Stomach smooth muscle (tissue), 2 donors: Measurements from ENCODE around the gene VIPR2.
A peak's percentile ranks its signal among the peaks of the same experiment; 100 is the strongest.
"Not testable (repeated sequence)": the region's sequence is repeated elsewhere in the genome, so short reads cannot be mapped to it uniquely, and the experiment has no call there.

ENCODE experiments used
- H3K27ac ChIP-seq: one replicate; pipeline ENCODE4 v1.7.0; 2013; ENCODE audit warnings: mild to moderate bottlenecking, low read length, inconsistent platforms
- H3K27me3 ChIP-seq, 2 donors: one replicate each; pipeline ENCODE4 v1.7.0; 2013; ENCODE audit warnings: low read length in 2 of 2; ENCODE audit not compliant: insufficient read depth in 2 of 2, control insufficient read depth in 1 of 2
- H3K36me3 ChIP-seq, 2 donors: one replicate each; pipeline ENCODE4 v1.7.0; 2013; ENCODE audit warnings: low read length in 2 of 2; ENCODE audit not compliant: control insufficient read depth in 2 of 2, insufficient read depth in 2 of 2
- H3K4me1 ChIP-seq: one replicate; pipeline ENCODE4 v1.7.0; 2013; ENCODE audit warnings: low read length; ENCODE audit not compliant: control insufficient read depth, insufficient read depth
- H3K4me3 ChIP-seq, 2 donors: one replicate each; pipeline ENCODE4 v1.7.0; 2013; ENCODE audit warnings: low read length in 2 of 2
- H3K9ac ChIP-seq, 2 donors: one replicate each; pipeline ENCODE4 v1.7.0; 2013; ENCODE audit warnings: low read length in 2 of 2, mild to moderate bottlenecking in 1 of 2
- H3K9me3 ChIP-seq, 2 donors: one replicate each; pipeline ENCODE4 v1.7.0; 2013; ENCODE audit warnings: low read length in 2 of 2; ENCODE audit not compliant: control insufficient read depth in 2 of 2
- donor health status: healthy.
- donor health status: Pancreatic carcinoma.

Gene VIPR2

GRCh38 chr7:159144758-159145489, at the start of gene VIPR2:
Gene VIPR2, minus strand, starts transcription at chr7:159144867. Its CDS starts 96 bp downstream, at chr7:159144771.
- Histone ChIP-seq H3K9ac (peak within 1 kb of the TSS; percentile 21 to 30), H3K27ac (no peak within 1 kb of the TSS), H3K4me1 (peaks cover 12% of the 10 kb centered on the region), H3K36me3 (no peaks in the 10 kb centered on the region), H3K4me3 (peak within 1 kb of the TSS; percentile 62 to 75), H3K9me3 (no peaks in the 10 kb centered on the region), H3K27me3 (peaks cover 12 to 32% of the 10 kb centered on the region in 2 donors)

GRCh38 chr7:159193543-159194090, 49.0 kb upstream of the VIPR2 start:
- no peaks in the 10 kb centered on the region for H3K9me3 ChIP-seq
- H3K27me3 ChIP-seq: peaks cover 3 to 6% of the 10 kb centered on the region in 2 donors
- H3K27ac ChIP-seq: no peak overlapping the region
- no peak overlapping the region for H3K4me3 ChIP-seq
- no peak overlapping the region for H3K9ac ChIP-seq
- H3K4me1 ChIP-seq: peaks cover 7% of the 10 kb centered on the region
- no peaks in the 10 kb centered on the region for H3K36me3 ChIP-seq

- no peaks in the 10 kb centered on the region for H3K9me3 ChIP-seq
- H3K27me3 ChIP-seq: peaks cover 3 to 6% of the 10 kb centered on the region in 2 donors
- peaks cover 7% of the 10 kb centered on the region for H3K4me1 ChIP-seq
- no peak overlapping the region for H3K4me3 ChIP-seq
- H3K27ac ChIP-seq: no peak overlapping the region
- H3K9ac ChIP-seq: no peak overlapping the region
- no peaks in the 10 kb centered on the region for H3K36me3 ChIP-seq
Observed at GRCh38 chr7:159192725-159193453, 48.2 kb upstream of the VIPR2 start.

GRCh38 chr7:159192013-159192412, 47.3 kb upstream of the VIPR2 start:
- peaks cover 3 to 6% of the 10 kb centered on the region in 2 donors for H3K27me3 ChIP-seq
- no peak overlapping the region for H3K27ac ChIP-seq
- H3K4me1 ChIP-seq: peaks cover under 1% of the 10 kb centered on the region
- no peaks in the 10 kb centered on the region for H3K36me3 ChIP-seq
- no peak overlapping the region for H3K4me3 ChIP-seq
- H3K9me3 ChIP-seq: no peaks in the 10 kb centered on the region
- H3K9ac ChIP-seq: no peak overlapping the region

- Histone ChIP-seq H3K36me3 (no peaks in the 10 kb centered on the region), H3K4me3 (no peak overlapping the region), H3K27me3 (peaks cover 3 to 6% of the 10 kb centered on the region in 2 donors), H3K9ac (no peak overlapping the region), H3K9me3 (no peaks in the 10 kb centered on the region), H3K27ac (no peak overlapping the region), H3K4me1 (no peaks in the 10 kb centered on the region)
Observed at GRCh38 chr7:159191236-159191635, 46.6 kb upstream of the VIPR2 start.

GRCh38 chr7:159188011-159188410, 43.3 kb upstream of the VIPR2 start:
- H3K9me3 ChIP-seq: no peaks in the 10 kb centered on the region
- no peak overlapping the region for H3K4me3 ChIP-seq
- no peaks in the 10 kb centered on the region for H3K4me1 ChIP-seq
- H3K36me3 ChIP-seq: no peaks in the 10 kb centered on the region
- H3K27ac ChIP-seq: no peak overlapping the region
- H3K27me3 ChIP-seq: peaks cover 2 to 3% of the 10 kb centered on the region in 2 donors
- no peak overlapping the region for H3K9ac ChIP-seq

GRCh38 chr7:159179241-159179640, 34.6 kb upstream of the VIPR2 start:
- Histone ChIP-seq H3K9ac (no peak overlapping the region), H3K4me1 (no peaks in the 10 kb centered on the region), H3K27me3 (no peaks in the 10 kb centered on the region), H3K27ac (no peak overlapping the region), H3K36me3 (no peaks in the 10 kb centered on the region), H3K9me3 (no peaks in the 10 kb centered on the region), H3K4me3 (no peak overlapping the region)

GRCh38 chr7:159177284-159177953, 32.8 kb upstream of the VIPR2 start:
- no peaks in the 10 kb centered on the region for H3K4me1 ChIP-seq

GRCh38 chr7:159175792-159176191, 31.1 kb upstream of the VIPR2 start:
- no peaks in the 10 kb centered on the region for H3K27me3 ChIP-seq
- H3K4me1 ChIP-seq: no peaks in the 10 kb centered on the region
- H3K27ac ChIP-seq: no peak overlapping the region
- H3K4me3 ChIP-seq: no peak overlapping the region
- H3K36me3 ChIP-seq: no peaks in the 10 kb centered on the region
- H3K9me3 ChIP-seq: no peaks in the 10 kb centered on the region
- H3K9ac ChIP-seq: no peak overlapping the region

More at GRCh38 chr7:159177284-159177953, 32.8 kb upstream of the VIPR2 start:
- Histone ChIP-seq H3K27ac (no peak overlapping the region), H3K36me3 (no peaks in the 10 kb centered on the region), H3K9ac (no peak overlapping the region), H3K9me3 (no peaks in the 10 kb centered on the region), H3K27me3 (no peaks in the 10 kb centered on the region), H3K4me3 (no peak overlapping the region)

GRCh38 chr7:159175100-159175499, 30.4 kb upstream of the VIPR2 start:
- not testable (repeated sequence) for H3K4me3 ChIP-seq, H3K27ac ChIP-seq, H3K36me3 ChIP-seq

More at GRCh38 chr7:159175100-159175499, 30.4 kb upstream of the VIPR2 start:
- H3K27me3 ChIP-seq, H3K9me3 ChIP-seq, H3K9ac ChIP-seq, H3K4me1 ChIP-seq: not testable (repeated sequence)
